Cardiac fibroblast (primary cell): ENCODE data around the gene UNC13B.
A peak's percentile ranks its signal among the peaks of the same experiment; 100 is the strongest.

Experiments
- DNase-seq, 2 donors: peaks; one replicate each; pipeline versions ENCODE4 v3.0.0 to v3.0.0-alpha.2; 2010; ENCODE audit warnings: low read depth in 2 of 2
- H3K4me3 ChIP-seq, 2 donors: replicated peaks in 1 of 2; 1 replicate in 1 of 2; 2 replicates in 1 of 2; pipeline ENCODE4 v1.5.1; 2011; ENCODE audit warnings: low read depth in 2 of 2, low read length in 2 of 2, mild to moderate bottlenecking in 2 of 2, moderate library complexity in 1 of 2
- CTCF ChIP-seq: IDR thresholded peaks from one replicate; pipeline ENCODE4 v1.5.1; 2011; ENCODE audit warnings: low read depth, mild to moderate bottlenecking, low read length, inconsistent platforms

Gene UNC13B

GRCh38 chr9:35269919-35270318, 108.1 kb downstream of the UNC13B start:
- no peak for TF ChIP-seq CTCF
- peak in 1 of 2 donors; percentile 30 for DNase-seq
- H3K4me3 ChIP-seq = no peak overlapping the region

- no peak for TF ChIP-seq CTCF
- no peak overlapping the region for H3K4me3 ChIP-seq
- DNase-seq = no peak
Observed at GRCh38 chr9:35271637-35272036, 109.8 kb downstream of the UNC13B start.

GRCh38 chr9:35272989-35273388, 111.2 kb downstream of the UNC13B start:
- DNase-seq = peak; percentile 28 to 85
- H3K4me3 ChIP-seq = no peak overlapping the region
- TF ChIP-seq CTCF = no peak

- no peak overlapping the region for H3K4me3 ChIP-seq
- no peak for TF ChIP-seq CTCF
- DNase-seq = no peak
Observed at GRCh38 chr9:35273591-35273990, 111.8 kb downstream of the UNC13B start.

- no peak for TF ChIP-seq CTCF
- H3K4me3 ChIP-seq = no peak overlapping the region
- no peak for DNase-seq
Observed at GRCh38 chr9:35274993-35275392, 113.2 kb downstream of the UNC13B start.

GRCh38 chr9:35277171-35277520, 115.3 kb downstream of the UNC13B start:
- peak; percentile 27 to 62 for DNase-seq
- H3K4me3 ChIP-seq = no peak overlapping the region
- TF ChIP-seq CTCF = no peak

- H3K4me3 ChIP-seq = peak overlapping the region in 1 of 2 donors; percentile 15
- no peak for TF ChIP-seq CTCF
- DNase-seq = peak; percentile 87 to 93
Observed at GRCh38 chr9:35277628-35278359, 116.0 kb downstream of the UNC13B start.
